ENCODE data around the gene GHR. TPM values are rescaled to one million over a fixed set of nuclear protein-coding genes. Genes with fewer than 3 reads are reported as not detected.

GHR gene
- total RNA-seq, 4 donors from 2014 or later: 16.9 to 20.9 (median 20.2) TPM

DNA sequence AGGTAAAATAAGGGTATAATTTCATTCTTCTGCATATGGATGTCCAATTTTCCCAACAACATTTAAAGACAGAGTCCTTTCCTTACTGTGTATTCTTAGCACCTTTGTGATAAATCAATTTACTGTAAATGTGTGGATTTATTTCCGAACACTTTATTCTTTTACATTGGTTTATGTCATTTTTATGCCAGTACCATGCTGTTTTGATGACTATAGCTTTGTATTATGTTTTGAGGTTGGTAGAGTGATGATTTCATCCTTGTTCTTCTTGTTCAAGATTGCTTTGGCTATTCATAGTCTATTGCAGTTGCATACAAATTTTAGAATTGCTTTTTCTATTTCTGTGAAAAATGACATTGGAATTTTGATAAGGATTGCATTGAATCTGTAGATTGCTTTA lies 280.0 kb downstream of the GHR start:
- WGBS: 0% methylated on average over 1 of the region's 1 CpG

DNA sequence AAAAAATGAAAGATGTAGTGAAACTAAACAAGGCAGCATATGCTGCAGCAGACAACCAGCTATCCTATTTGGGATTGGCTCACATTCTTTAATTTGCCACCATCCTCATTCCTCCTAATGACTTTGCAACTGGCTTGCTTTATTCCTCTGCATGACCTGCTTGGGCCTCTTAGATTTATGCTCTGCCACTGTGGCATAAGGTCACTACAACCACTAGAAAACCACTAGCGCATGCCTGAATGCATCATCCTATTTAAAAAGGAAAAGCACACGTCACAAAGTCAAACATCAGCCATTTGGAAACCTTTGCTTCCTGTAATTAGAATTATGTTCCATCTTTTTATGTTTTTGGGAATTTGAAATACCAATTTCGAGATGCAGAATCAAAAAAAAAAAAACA lies 292.5 kb downstream of the GHR start:
- Histone ChIP-seq H3K27ac (no peak overlapping the region), H3K27me3 (no peaks in the 10 kb centered on the region), H3K4me1 (no peaks in the 10 kb centered on the region), H3K36me3 (peaks cover 6% of the 10 kb centered on the region), H3K9me3 (no peaks in the 10 kb centered on the region), H3K4me3 (no peak overlapping the region)
- TF ChIP-seq, protein P1, sequence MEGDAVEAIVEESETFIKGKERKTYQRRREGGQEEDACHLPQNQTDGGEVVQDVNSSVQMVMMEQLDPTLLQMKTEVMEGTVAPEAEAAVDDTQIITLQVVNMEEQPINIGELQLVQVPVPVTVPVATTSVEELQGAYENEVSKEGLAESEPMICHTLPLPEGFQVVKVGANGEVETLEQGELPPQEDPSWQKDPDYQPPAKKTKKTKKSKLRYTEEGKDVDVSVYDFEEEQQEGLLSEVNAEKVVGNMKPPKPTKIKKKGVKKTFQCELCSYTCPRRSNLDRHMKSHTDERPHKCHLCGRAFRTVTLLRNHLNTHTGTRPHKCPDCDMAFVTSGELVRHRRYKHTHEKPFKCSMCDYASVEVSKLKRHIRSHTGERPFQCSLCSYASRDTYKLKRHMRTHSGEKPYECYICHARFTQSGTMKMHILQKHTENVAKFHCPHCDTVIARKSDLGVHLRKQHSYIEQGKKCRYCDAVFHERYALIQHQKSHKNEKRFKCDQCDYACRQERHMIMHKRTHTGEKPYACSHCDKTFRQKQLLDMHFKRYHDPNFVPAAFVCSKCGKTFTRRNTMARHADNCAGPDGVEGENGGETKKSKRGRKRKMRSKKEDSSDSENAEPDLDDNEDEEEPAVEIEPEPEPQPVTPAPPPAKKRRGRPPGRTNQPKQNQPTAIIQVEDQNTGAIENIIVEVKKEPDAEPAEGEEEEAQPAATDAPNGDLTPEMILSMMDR (IDR thresholded peaks at IDR 0.05): no peak
- TF ChIP-seq POLR2AphosphoS5 (IDR thresholded peaks at IDR 0.05) (no peak), POLR2A (IDR thresholded peaks at IDR 0.05) (no peak), EP300 (IDR thresholded peaks at IDR 0.05) (no peak)
- WGBS: 76% methylated on average over 3 of the region's 3 CpGs
- no peak for DNase-seq (ENCODE audit: low spot score in 2 of 2)

More for the DNA sequence above, 280.0 kb downstream of the GHR start:
- peaks cover 23% of the 10 kb centered on the region for H3K9me3 ChIP-seq
- no peaks in the 10 kb centered on the region for H3K36me3 ChIP-seq
- H3K27me3 ChIP-seq: no peaks in the 10 kb centered on the region
- H3K4me1 ChIP-seq: no peaks in the 10 kb centered on the region
- H3K4me3 ChIP-seq: no peak overlapping the region
- DNase-seq (ENCODE audit: low spot score in 2 of 2): no peak
- no peak for TF ChIP-seq EP300 (IDR thresholded peaks at IDR 0.05)
- no peak for TF ChIP-seq POLR2AphosphoS5 (IDR thresholded peaks at IDR 0.05)
- TF ChIP-seq, protein P1 (IDR thresholded peaks at IDR 0.05): no peak
- no peak for TF ChIP-seq POLR2A (IDR thresholded peaks at IDR 0.05)
- no peak overlapping the region for H3K27ac ChIP-seq

DNA sequence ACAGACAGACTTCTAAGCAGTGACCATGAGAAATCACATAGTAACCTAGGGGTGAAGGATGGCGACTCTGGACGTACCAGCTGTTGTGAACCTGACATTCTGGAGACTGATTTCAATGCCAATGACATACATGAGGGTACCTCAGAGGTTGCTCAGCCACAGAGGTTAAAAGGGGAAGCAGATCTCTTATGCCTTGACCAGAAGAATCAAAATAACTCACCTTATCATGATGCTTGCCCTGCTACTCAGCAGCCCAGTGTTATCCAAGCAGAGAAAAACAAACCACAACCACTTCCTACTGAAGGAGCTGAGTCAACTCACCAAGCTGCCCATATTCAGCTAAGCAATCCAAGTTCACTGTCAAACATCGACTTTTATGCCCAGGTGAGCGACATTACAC lies 295.4 kb downstream of the GHR start:
- Histone ChIP-seq H3K27ac (no peak overlapping the region), H3K9me3 (no peaks in the 10 kb centered on the region), H3K4me1 (no peaks in the 10 kb centered on the region), H3K36me3 (peaks cover 6% of the 10 kb centered on the region), H3K27me3 (no peaks in the 10 kb centered on the region), H3K4me3 (no peak overlapping the region)
- no peak for DNase-seq (ENCODE audit: low spot score in 2 of 2)
- TF ChIP-seq POLR2A (IDR thresholded peaks at IDR 0.05): no peak
- TF ChIP-seq, protein P1 (IDR thresholded peaks at IDR 0.05): no peak
- no peak for TF ChIP-seq EP300 (IDR thresholded peaks at IDR 0.05)
- TF ChIP-seq POLR2AphosphoS5 (IDR thresholded peaks at IDR 0.05): no peak
- 86% methylated on average over 4 of the region's 4 CpGs for WGBS

DNA sequence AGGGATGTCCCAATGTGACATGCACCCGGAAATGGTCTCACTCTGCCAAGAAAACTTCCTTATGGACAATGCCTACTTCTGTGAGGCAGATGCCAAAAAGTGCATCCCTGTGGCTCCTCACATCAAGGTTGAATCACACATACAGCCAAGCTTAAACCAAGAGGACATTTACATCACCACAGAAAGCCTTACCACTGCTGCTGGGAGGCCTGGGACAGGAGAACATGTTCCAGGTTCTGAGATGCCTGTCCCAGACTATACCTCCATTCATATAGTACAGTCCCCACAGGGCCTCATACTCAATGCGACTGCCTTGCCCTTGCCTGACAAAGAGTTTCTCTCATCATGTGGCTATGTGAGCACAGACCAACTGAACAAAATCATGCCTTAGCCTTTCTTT lies 295.8 kb downstream of the GHR start:
- H3K27me3 ChIP-seq: no peaks in the 10 kb centered on the region
- H3K4me1 ChIP-seq: no peaks in the 10 kb centered on the region
- no peak overlapping the region for H3K4me3 ChIP-seq
- H3K27ac ChIP-seq: no peak overlapping the region
- peaks cover 6% of the 10 kb centered on the region for H3K36me3 ChIP-seq
- WGBS: 86% methylated on average over 2 of the region's 2 CpGs
- H3K9me3 ChIP-seq: no peaks in the 10 kb centered on the region
- DNase-seq (ENCODE audit: low spot score in 2 of 2): no peak
- TF ChIP-seq POLR2AphosphoS5 (IDR thresholded peaks at IDR 0.05) (no peak), POLR2A (IDR thresholded peaks at IDR 0.05) (no peak), EP300 (IDR thresholded peaks at IDR 0.05) (no peak)
- TF ChIP-seq, protein P1 (IDR thresholded peaks at IDR 0.05): no peak

DNA sequence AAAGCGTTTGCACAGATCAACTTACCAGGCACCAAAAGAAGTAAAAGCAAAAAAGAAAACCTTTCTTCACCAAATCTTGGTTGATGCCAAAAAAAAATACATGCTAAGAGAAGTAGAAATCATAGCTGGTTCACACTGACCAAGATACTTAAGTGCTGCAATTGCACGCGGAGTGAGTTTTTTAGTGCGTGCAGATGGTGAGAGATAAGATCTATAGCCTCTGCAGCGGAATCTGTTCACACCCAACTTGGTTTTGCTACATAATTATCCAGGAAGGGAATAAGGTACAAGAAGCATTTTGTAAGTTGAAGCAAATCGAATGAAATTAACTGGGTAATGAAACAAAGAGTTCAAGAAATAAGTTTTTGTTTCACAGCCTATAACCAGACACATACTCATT lies 297.0 kb downstream of the GHR start:
- no peak overlapping the region for H3K27ac ChIP-seq
- no peak for DNase-seq (ENCODE audit: low spot score in 2 of 2)
- peaks cover 6% of the 10 kb centered on the region for H3K36me3 ChIP-seq
- H3K4me3 ChIP-seq: no peak overlapping the region
- no peak for TF ChIP-seq EP300 (IDR thresholded peaks at IDR 0.05)
- TF ChIP-seq POLR2A (IDR thresholded peaks at IDR 0.05): no peak
- TF ChIP-seq POLR2AphosphoS5 (IDR thresholded peaks at IDR 0.05): no peak
- TF ChIP-seq, protein P1 (IDR thresholded peaks at IDR 0.05): no peak
- H3K9me3 ChIP-seq: no peaks in the 10 kb centered on the region
- no peaks in the 10 kb centered on the region for H3K4me1 ChIP-seq
- WGBS: 48% methylated on average over 6 of the region's 6 CpGs
- H3K27me3 ChIP-seq: no peaks in the 10 kb centered on the region

Measured in suprapubic skin (tissue), 4 donors.